Stimulated activated CD8-positive, alpha-beta memory T cell treated with anti-CD3 and anti-CD28 coated beads, Interleukin-7, amount 100 ng/mL, for 4 hours (primary cell): Measurements from ENCODE around the gene TTC24.
"Not testable (repeated sequence)": the region's sequence is repeated elsewhere in the genome, so short reads cannot be mapped to it uniquely, and the experiment has no call there.

Experiments
- DNase-seq, 2 donors: peaks; one replicate each; pipeline ENCODE4 v3.0.0-alpha.2; 2020; ENCODE audit warnings: low read depth in 2 of 2

Gene TTC24

DNA sequence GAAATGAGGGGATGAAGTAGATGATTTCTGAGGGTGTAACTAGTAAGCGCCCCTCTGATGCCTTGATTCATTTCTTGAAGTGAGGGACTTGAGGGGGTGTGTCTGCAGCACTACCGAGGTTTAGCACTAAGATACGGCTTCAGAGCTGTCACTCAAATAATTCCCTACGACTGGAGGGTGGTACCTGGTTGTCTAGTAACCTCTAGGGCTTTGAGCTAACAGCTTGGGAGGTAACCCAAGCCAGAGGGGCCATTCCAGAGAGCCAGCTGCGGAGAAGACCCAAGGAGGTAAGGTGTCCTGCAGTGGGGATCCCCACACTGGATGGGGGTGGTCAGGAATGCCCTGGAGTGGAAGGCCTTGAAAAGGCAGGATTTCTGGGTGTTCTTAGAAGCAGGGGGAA is at the start of gene TTC24:
Gene TTC24 (plus strand): TSS at position 252 of the 400 bp plus-strand sequence. CDS start 1,642 bp downstream, outside the sequence.
- DNase-seq, result no peak

DNA sequence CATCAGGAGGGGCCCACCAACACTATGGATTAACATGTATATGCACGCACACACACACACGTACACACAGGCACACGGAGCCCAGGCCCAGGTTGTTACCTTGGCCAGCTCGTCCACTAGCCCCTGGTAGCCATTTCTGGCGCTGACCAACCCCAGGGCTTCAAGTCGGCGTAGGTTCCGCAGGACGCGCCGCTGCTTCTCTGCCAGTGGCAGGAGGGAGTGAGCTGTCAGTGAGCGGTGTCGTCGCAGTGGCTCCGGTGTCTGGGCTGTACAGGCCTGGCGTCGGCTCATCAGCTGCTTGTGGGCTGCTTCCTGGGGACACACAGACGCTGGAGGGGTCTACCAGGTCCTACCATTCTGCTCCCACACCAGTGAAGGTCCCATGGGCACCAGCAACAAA is 49.5 kb upstream of the TTC24 start:
- no peak for DNase-seq

DNA sequence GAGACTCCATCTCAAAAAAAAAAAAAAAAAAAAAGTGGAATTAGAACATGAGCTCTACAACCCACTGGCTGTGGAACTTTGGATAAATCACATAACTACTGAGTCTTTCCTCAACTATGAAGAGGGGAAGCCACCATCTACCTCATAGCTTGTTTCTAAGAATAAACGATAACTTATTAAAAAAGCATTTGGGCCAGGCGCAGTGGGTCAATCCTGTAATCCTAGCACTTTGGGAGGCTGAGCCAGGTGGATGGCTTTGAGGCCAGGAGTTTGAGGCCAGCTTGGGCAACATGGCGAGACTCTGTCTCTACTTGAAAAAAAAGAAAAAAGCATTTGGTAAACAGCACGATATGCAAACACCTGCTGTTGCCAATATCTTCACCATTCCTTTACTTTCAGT is 47.1 kb upstream of the TTC24 start:
- no peak for DNase-seq

DNA sequence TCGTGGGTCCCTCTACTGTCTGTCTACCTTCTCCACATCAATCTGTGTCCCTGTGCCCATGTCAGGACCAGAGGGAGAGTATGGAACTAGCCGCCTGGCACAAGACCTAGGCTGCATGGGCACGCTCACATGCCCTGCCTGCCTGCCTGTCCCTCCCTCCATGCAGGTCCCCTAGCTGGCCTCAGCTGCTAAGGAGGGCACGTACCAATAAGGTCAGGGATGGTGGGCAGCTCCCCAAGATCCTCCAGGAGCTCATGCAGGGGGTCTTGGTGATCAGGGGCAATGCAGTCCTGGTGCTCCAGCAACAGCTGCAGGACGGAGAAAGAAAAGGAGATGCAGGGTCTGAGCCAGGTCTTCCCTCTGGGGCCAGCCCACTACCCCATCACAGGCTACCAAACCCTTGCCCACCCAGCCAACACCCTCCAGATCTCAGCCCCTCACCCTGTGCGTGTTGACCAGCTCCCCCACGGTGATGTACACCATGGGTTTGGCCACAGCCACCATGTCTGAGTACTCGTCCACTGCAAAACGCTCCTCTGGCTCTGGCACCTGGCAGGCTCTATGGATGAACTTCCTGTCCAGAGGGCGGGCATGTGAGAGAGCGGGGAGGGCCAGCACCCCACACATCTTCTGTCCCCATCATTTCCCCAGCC is 45.8 kb upstream of the TTC24 start:
- no peak for DNase-seq

DNA sequence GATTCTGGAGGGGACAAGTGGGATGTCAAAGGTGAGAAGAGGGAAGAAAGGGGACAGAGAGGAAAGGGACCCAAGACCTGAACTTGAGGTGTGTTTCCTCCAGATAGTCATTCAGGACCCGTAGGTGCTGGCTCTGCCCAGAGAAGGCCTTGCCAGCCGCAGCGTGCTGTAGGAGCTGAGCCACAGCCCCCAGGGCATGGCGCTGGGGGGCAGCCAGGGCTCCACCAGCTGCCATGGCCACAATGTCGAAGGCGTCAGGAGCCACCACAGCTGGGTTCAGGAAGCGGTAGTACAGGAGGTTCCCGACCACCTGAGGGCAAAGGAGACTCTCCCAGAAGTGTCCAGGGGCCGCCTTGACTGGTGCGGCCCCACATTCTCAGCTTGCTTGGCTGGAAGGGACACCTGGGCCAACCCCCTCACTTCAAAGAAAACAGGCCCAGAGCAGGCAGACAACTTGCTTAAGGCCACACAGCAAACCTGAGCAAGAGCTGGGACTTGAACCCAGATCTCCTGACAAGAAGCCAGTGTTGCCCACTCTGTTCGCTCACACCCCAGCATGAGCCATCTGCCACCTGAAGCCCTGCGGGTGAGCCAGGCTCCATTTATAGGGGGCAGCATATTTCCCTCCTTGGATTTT is 45.0 kb upstream of the TTC24 start:
- DNase-seq, result no peak

DNA sequence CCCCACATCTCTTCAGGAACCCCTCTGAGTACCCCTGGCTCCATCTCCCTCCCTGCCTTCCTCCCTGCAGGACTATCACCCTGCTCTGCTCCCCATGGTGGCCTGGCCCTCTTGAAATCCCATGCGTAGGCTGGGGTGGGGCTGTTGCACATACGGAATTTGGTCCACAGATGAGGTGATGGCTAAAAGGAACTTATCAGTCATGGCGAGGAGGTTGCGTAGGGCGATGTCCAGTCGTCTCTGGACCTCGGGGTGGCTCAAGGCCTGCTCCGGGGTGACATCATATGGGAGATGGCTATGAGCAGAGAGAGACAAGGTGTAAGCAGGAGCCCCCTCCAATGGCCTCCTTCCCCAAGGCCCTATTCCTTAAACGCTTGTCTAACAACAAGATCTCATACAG is 42.5 kb upstream of the TTC24 start:
- no peak for DNase-seq

DNA sequence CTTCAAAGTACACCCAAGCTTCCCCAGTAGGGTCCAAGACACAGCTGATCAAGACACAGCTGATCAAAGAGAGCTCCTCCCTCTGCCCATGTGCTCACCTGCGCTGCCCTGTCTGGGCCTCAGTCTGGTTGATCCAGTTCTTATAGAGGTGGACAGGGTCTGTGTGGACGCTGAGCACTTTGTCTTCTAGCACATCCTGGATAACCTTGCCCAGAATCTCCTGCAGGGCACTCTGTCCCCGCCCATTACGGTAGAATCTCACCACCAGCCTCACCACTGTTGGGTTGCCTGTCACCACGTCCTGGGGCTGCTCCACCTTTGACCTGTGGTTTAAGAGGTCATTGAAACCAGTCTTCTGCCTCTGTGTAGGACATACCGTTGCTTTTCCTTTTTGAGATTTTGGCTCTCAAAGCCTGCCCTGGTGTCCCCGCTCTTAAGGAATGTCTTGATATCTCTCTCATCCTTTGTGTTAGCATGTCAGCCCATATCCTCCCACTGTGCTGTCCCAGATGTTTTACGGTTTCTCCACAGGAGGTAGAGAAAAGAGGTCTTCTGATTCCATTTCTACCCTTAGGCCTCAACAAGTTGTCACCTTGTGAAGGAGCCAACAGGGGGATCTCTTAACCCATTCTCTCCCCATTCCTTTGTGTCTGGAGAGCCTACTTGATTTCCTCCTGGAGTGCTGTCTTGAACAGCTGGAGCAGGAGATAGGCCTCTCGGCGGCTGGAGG is 40.6 kb upstream of the TTC24 start:
- no peak for DNase-seq

DNA sequence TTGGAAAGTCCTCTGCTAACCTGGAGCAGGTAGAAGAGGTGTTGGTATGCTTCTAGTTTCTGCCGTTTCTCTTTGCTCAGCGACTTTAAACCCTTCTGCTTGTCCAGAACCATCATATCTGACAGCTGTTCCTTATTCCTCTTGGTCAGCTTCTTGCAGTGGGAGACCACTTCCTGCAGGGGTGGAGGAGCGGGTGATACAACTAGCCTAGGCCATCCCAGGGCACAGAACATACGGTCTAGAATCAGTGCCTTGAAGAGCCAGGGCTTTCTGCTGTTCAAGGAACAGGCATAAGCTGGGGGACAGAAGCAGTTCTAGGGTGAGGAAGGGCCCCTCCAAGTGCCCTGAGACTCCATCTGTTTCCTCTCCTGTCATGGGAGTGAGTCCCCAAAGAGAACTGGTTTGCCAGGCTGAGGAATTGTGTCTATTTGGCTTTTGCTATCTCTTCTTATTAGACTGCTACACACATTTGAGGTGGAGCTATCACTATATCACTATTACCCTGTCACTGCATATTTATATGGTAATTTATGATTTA is 39.6 kb upstream of the TTC24 start:
- DNase-seq, result no peak

DNA sequence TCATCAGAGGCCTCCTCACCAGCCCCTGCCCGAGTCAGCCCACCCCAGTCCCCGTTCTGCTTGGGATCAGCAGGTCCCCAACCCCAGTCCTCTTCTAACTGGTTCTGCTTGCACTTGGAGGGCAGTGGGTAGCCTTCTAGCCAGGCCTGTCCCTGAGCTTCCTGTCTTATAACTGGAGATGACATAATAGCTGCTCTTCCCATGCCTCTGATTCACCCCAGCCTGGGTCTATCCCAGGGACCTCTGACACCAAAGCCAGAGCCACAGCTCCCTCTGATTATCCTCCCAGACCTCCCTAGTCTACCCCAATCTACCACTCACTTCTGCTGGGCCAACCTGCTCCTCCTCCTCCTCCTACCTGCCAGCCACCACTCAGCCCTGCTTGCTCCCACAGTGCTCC is 38.6 kb upstream of the TTC24 start:
- DNase-seq, result no peak

DNA sequence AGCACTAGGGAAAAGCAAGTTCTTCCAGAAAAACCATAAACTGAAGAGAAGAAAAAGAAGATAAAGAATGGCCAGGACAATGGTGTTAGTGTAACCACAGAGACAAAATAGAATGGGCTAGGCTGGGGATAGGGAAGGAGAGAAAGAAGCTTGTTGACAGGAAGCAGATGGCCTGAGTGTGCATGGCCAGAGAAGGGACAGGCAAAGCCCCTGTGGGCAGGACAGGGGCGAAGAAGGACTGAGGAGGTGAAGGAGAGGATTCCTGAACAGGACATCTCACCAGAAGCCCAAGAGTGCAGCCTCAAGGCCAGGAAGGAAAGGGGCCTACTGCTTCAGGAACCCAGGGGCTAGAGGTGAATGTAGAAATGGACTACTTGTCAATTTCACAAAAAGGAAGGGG is 36.5 kb upstream of the TTC24 start:
- DNase-seq, result no peak

DNA sequence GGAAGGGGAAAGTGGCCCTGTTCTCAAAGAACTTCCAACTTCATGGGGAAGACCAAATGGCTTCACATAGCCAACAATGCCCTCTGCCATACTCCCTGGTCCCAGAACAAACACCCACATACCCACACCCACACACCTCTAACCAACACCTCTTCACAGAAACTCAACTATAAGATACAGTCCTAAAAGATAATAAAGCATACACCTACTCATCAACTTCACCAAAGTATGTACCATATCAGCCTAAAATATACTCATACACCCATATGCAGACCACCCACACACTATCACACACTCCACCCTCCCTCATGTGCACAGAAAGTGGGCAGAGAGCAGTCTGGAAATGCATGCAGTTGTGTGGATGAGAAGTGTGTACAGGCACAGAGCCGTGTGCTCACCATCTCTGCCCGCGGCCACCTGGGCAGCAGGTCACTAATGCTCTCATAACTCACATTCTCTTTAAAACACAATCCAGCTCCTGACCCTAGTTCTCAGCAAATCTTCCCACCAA is 34.9 kb upstream of the TTC24 start:
- DNase-seq, result no peak

DNA sequence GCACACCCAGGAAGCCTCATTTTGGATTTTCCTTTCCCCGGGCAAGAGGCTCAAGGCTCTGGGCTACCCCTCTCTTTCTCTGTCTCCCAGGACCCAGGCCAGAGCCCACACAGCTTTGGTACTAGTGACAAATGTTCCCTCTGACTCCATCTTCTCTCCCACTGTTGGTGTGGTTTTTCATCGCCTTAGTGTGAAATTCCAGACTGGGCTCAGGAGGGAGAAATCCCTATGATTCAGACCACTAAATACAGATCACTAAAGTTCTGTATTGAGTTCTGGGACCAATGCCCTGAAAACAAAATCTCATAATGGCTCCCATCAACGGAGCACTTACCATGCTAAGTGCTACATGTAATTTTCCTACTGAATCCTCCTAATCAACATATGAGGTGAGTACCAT is 33.3 kb upstream of the TTC24 start:
- DNase-seq, result no peak

DNA sequence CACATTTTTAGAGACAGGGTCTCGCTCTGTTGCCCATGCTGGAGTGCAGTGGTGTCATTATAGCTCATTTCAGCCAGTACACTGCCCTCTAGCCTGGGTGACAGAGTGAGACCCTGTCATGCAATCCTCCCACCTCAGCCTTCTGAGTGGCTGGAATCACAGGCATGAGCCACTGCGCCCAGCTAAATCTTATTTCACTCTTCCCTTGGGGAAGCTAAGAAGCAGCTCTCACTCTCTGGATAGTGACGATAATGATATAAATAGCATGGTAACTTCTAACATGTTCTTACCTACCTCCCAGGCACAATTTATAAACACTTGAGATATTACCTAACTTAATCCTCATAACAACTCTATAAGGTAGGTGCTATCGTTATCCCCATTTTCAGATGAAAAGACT is 32.1 kb upstream of the TTC24 start:
- no peak for DNase-seq

DNA sequence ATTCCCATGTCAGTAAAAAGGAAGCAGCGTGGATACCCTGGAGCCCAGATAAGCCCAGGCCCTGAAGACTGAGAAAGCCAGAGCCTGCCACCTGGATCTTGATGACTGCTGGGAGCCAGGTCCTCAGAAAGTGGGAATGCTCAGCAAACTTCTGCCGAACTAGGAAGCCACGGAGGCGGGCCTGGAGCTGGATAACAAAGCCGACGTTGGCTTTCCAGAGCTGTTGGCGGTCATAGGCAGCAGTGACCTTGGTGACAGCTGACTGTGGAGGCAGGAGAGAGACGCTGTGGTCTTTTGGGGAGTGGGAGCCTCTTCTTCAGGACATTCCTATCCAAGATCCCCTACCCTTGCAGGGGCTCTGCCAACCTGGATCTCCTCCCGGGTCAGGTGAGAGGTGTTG is 31.5 kb upstream of the TTC24 start:
- DNase-seq, result no peak

DNA sequence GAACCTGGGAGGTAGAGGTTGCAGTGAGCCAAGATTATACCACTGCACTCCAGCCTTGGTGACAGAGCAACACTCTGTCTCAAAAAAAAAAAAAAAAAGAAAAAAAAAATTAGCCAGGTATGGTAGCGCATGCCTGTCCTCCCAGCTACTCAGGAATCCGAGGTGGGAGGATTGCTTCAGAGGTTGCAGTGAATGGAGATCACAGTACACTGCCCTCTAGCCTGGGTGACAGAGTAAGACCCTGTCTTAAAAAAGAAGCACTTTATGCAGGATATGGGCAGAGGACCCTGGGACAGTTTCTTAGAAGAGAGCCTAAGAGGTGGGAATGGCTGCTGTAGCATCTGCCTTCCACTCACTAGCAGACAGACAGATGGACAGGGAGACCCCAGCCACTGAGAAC is 30.1 kb upstream of the TTC24 start:
- no peak for DNase-seq

DNA sequence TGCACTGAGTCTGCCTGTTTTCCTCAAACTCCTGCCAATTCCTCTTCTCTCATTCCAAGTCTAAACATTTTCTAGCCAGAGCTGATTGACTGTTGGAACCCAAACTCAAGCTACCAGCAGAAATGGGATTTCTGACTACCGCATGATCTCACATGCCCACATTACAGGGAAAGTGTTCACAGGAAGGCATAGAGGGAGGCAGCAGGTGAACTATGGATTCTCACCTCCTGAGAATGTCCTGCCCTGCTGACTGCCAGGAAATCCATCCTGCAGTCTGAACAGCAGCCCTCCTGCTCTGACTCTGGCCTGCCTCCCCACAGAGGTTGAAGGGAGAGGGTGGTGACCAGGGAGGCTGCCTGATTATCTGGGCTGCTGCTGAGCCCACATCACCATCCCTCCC is 29.7 kb upstream of the TTC24 start:
- DNase-seq, result no peak

DNA sequence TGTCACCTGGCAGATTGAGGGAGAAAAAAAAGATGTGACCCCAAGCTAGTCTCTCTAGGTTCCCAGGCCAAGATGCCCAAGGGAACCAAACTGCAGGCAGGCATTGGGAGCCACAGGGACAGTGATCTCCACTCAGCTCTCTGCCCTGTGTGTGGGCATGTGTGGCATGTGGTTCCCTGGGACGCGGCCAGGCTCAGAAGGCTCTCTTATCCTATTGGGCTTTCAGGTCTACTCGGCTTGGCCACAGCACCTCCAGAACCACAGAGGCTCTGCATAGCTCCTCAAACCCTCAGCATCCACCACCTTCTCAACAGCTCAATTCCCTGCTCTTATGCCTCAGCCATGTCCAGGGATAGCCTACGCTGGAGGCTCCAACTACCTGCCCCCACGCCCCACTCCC is 29.2 kb upstream of the TTC24 start:
- no peak for DNase-seq

DNA sequence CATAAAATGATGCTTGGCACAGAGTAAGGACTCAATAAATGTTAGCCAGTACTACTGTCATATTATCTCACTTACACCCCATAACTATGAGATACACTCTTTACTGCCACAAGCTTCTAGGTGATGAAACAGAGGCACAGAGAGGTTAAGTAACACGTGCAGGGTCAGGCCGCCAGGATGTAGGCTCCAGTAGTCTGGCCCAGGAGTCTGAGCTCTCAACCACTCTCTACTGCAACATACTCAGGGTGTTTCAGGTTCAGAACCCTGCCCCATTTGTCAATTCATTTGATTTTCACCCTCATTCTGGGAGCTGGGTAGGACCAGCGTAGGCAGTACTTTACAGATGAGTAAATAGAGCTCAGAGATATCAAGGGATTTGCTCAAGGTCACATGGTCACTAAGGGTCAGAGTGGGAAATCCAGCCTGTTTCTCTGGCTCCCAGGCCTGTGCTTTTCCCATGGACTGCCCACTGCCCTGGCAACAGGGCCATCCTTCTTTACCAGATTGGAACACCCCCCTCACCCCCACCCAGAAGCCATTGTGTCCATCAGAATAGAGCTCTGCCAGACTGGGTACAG is 28.4 kb upstream of the TTC24 start:
- no peak for DNase-seq

DNA sequence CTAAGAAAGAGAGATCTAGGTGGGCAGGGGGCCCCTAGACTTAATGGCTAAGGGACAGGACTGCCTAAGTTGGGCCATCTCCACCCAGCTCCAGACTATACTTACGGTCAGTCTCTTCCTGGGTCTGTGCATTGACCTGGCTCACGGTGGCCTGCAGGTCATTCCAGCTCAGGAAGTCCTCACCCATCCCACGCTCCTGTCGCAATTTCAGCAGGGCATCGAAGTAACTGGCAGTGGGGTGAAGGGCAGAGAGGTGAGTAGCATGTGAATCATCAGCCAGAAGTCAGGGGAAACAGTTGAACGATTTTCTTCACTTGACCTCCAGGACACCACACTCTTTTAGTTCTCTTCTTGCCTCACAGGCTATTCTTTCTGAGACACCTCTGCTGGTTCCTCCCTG is 27.7 kb upstream of the TTC24 start:
- no peak for DNase-seq

DNA sequence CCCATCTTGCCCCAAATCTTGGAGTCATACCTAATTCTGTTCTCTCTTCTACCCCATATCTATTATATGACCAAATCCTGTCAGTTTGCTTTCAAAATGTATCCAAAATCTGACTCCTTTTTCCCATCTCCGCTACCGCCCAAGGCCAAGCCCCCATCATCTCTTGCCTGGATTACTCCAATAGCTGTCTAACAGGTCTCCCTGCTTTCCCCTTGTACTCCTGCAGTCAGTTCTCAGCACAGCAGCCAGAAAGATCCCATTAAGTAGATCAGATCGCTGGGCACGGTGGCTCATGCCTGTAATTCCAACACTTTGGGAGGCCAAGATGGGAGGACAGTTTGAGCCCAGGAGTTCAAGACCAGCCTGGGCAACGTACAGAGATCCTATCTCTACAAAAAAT is 27.0 kb upstream of the TTC24 start:
- DNase-seq, result no peak

DNA sequence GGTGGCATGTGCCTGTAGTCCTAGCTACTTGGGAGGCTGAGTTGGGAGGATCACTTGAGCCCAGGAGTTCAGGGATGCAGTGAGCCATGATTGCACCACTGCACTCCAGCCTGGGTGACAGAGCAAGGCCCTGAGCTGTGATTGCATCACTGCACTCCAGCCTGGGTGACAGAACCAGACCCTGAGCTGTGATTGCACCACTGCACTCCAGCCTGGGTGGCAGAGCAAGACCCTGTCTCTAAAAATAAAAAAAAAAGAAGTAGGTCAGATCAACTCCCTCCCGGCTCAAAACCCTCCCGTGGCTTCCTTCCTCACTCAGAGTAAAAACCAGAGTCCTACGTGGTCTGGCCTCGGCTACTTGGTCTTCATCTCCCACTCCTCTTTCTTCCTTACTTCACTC is 26.6 kb upstream of the TTC24 start:
- not testable (repeated sequence) for DNase-seq

DNA sequence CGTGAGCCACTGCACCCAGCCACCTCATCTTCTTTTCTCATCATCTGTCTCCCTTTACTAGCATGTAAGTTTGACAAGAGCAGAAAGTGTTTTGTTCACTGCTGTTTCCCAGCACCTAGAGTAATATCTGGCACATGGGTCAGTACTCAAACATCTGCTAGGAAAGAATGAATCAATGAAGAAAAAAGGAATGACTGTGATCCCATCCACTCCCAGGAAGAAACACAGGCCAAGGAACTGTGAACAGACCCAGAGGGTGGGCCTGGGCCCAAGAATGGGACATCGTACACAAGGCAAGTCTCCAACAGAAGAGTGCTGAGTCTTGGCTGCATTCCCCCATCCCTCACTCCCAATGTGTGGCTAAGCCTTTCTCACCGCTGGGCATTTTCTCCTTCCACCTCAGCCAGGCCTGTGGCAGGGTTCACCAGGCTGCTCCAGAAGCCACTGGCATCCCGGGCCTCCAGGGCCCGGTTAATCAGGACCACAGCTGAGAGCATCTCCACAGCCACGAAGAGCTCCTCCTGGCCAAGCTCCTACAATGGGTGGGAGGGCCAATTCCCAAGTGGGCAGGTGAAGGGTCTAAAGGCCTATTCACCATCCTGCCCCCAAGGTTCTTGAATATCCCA is 25.6 kb upstream of the TTC24 start:
- DNase-seq, result no peak
